GM23248 (cell line): ENCODE data around the gene HECTD4.

Source experiments
- EZH2 ChIP-seq: fragments of 200-600 bp; sonication (generic); IDR thresholded peaks from 2 replicates; pipeline ENCODE4 v1.6.1; 2018; ENCODE audit warnings: antibody characterized with exemption, mild to moderate bottlenecking; ENCODE audit not compliant: insufficient read depth, poor library complexity, severe bottlenecking
- EZH2phosphoT487 ChIP-seq: fragments of 200-600 bp; sonication (generic); IDR thresholded peaks from 2 replicates; pipeline ENCODE4 v1.6.1; 2018; ENCODE audit warnings: antibody characterized with exemption, moderate library complexity, mild to moderate bottlenecking, low read depth; ENCODE audit not compliant: insufficient read depth

GRCh38 chr12:112166051-112167015, 215.9 kb downstream of the HECTD4 start:
- TF ChIP-seq EZH2 (no peak), EZH2phosphoT487 (no peak)
